HepG2 (cell line): ENCODE results near the gene ABCA8. TPM values are rescaled to one million over a fixed set of nuclear protein-coding genes. Genes with fewer than 3 reads are reported as not detected.
A peak's percentile ranks its signal among the peaks of the same experiment; 100 is the strongest.

Source experiments
- AHDC1 ChIP-seq: sonication (generic); formaldehyde crosslinking; IDR thresholded peaks from 2 replicates; pipeline ENCODE4 v1.5.1; 2020; ENCODE audit warnings: mild to moderate bottlenecking, missing genetic modification reagents, borderline replicate concordance
- CENPT ChIP-seq: sonication (generic); formaldehyde crosslinking; IDR thresholded peaks from 2 replicates; pipeline ENCODE4 v1.8.0; 2022; ENCODE audit warnings: low read depth, mild to moderate bottlenecking, moderate library complexity, missing genetic modification reagents
- E2F1 ChIP-seq: sonication (generic); formaldehyde crosslinking; IDR thresholded peaks from 2 replicates; pipeline ENCODE4 v1.5.0; 2020; ENCODE audit warnings: missing genetic modification reagents
- EEA1 ChIP-seq: sonication (generic); formaldehyde crosslinking; IDR thresholded peaks from 2 replicates; pipeline ENCODE4 v1.5.1; 2020; ENCODE audit warnings: mild to moderate bottlenecking, missing genetic modification reagents, borderline replicate concordance
- HNRNPLL ChIP-seq: fragments of 200-400 bp; formaldehyde crosslinking; IDR thresholded peaks from 2 replicates; pipeline ENCODE4 v1.6.1; 2017; ENCODE audit warnings: mild to moderate bottlenecking, low read depth, low read length; ENCODE audit not compliant: poor library complexity, severe bottlenecking
- LBX2 ChIP-seq: sonication (generic); formaldehyde crosslinking; IDR thresholded peaks from 2 replicates; pipeline ENCODE4 v1.5.0; 2020; ENCODE audit warnings: missing genetic modification reagents, mild to moderate bottlenecking, borderline replicate concordance
- MAF1 ChIP-seq: sonication (generic); formaldehyde crosslinking; IDR thresholded peaks from 2 replicates; pipeline ENCODE4 v1.5.0; 2020; ENCODE audit warnings: missing genetic modification reagents, borderline replicate concordance
- MED8 ChIP-seq: sonication (generic); formaldehyde crosslinking; IDR thresholded peaks from 2 replicates; pipeline ENCODE4 v1.8.1; 2023; ENCODE audit warnings: mild to moderate bottlenecking, missing genetic modification reagents; ENCODE audit not compliant: insufficient replicate concordance
- MXD4 ChIP-seq: IDR thresholded peaks from 2 replicates; pipeline ENCODE4 v1.6.1; 2016; ENCODE audit warnings: mild to moderate bottlenecking, missing biosample characterization, missing genetic modification reagents
- RBM39 ChIP-seq: fragments of 200-400 bp; formaldehyde crosslinking; IDR thresholded peaks from one replicate; pipeline ENCODE4 v1.6.1; 2018; ENCODE audit warnings: antibody characterized with exemption, mild to moderate bottlenecking, low read depth, low read length; ENCODE audit not compliant: poor library complexity, severe bottlenecking
- ZBTB1 ChIP-seq: sonication (generic); formaldehyde crosslinking; IDR thresholded peaks from 2 replicates; pipeline ENCODE4 v1.4.0; 2020; ENCODE audit warnings: missing genetic modification reagents, borderline replicate concordance
- ZNF205 ChIP-seq: IDR thresholded peaks from 2 replicates; pipeline ENCODE4 v1.6.1; 2018; ENCODE audit warnings: missing biosample characterization, missing genetic modification reagents
- ZNF580 ChIP-seq: IDR thresholded peaks from 2 replicates; pipeline ENCODE4 v1.6.1; 2016; ENCODE audit warnings: low read depth, borderline replicate concordance
- ZNF652 ChIP-seq: IDR thresholded peaks from 2 replicates; pipeline ENCODE4 v1.6.1; 2016; ENCODE audit warnings: low read depth, borderline replicate concordance
- ZNF670 ChIP-seq: sonication (generic); formaldehyde crosslinking; IDR thresholded peaks from 2 replicates; pipeline ENCODE4 v1.8.0; 2022; ENCODE audit warnings: mild to moderate bottlenecking, missing genetic modification reagents, borderline replicate concordance
- polyA plus RNA-seq, 8 experiments: library from polyadenylated mRNA; depleted of rRNA in 3 of 8; stranded (reverse) in 7 of 8; unstranded in 1 of 8; fragments of >200 nt; fragmentation: Illumina TruSeq in 4 of 8; extraction: Trizol in 4 of 8; gene quantifications; 2 replicates each; pipeline versions ENCODE4 v1.2.1 to v1.2.3, GENCODE V29; 2011 to 2016; ENCODE audit warnings: low read depth in 4 of 8, missing spikeins in 1 of 8, mixed read lengths in 1 of 8; ENCODE audit not compliant: insufficient read depth in 1 of 8
- total RNA-seq, 5 experiments: library from RNA; depleted of rRNA; stranded (reverse); fragments of >200 nt; fragmentation: Illumina TruSeq; extraction: Trizol; gene quantifications; 2 replicates each; pipeline ENCODE4 v1.2.3, GENCODE V29; 2016; ENCODE audit warnings: low read depth in 1 of 5
- TF ChIP-seq, protein P1 (sequence below): sonication (generic); formaldehyde crosslinking; IDR thresholded peaks from 2 replicates; pipeline ENCODE4 v1.5.1; 2020; ENCODE audit warnings: missing genetic modification reagents, mild to moderate bottlenecking, borderline replicate concordance
- TF ChIP-seq, protein P2 (sequence below): sonication (generic); IDR thresholded peaks from 2 replicates; pipeline ENCODE4 v1.6.1; 2016; ENCODE audit warnings: low read depth, borderline replicate concordance
- TF ChIP-seq, protein P3 (sequence below): sonication (generic); formaldehyde crosslinking; IDR thresholded peaks from 2 replicates; pipeline ENCODE4 v1.5.0; 2020; ENCODE audit warnings: mild to moderate bottlenecking, missing genetic modification reagents, moderate library complexity

Gene ABCA8
- total and polyA plus RNA-seq, 2 of the 13 experiments (the other 11 are each of a cell fraction or from before 2014, with no cell fraction given): 0.05 to 0.18 TPM

DNA sequence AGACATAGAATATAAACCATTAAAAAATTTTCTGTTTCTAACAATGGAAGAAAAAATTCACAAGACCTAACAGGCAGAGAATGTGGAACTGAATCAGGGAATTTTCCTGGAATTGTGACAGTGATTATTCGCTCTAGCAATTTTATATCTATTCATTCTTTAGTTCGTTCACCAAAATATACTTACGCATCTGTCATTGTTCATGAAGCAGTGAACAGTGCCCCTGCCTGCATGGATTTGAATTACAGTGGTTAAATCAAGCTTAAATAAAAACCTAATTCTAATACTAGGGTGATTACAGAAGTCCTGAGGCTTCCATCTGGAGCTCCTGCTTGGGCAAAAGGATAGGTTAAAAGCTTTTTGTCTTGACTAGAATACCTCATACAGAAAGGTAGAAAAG, 48.6 kb downstream of the ABCA8 start (continued):
- no peak for TF ChIP-seq ZNF580 (CRISPR knock-in tag)
- TF ChIP-seq, protein P1, sequence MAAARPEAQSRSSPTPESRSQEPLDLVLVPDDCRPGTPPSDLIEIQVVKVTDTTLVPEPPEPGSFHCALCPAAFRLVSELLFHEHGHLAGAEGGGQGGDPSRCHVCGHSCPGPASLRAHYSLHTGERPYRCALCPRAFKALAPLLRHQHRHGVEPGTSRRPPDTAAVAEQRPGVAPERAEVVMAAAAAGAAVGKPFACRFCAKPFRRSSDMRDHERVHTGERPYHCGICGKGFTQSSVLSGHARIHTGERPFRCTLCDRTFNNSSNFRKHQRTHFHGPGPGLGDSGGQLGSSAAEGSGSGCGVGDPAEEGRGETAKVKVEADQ (CRISPR knock-in tag): no peak
- TF ChIP-seq RBM39: no peak
- TF ChIP-seq EEA1 (CRISPR knock-in tag): no peak
- TF ChIP-seq HNRNPLL: no peak
- no peak for TF ChIP-seq AHDC1
- no peak for TF ChIP-seq MXD4
- TF ChIP-seq CENPT (CRISPR knock-in tag): no peak
- TF ChIP-seq ZBTB1: no peak
- no peak for TF ChIP-seq MAF1 (CRISPR knock-in tag)
- no peak for TF ChIP-seq ZNF652
- TF ChIP-seq, protein P2, sequence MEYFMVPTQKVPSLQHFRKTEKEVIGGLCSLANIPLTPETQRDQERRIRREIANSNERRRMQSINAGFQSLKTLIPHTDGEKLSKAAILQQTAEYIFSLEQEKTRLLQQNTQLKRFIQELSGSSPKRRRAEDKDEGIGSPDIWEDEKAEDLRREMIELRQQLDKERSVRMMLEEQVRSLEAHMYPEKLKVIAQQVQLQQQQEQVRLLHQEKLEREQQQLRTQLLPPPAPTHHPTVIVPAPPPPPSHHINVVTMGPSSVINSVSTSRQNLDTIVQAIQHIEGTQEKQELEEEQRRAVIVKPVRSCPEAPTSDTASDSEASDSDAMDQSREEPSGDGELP: no peak
- TF ChIP-seq, protein P3, sequence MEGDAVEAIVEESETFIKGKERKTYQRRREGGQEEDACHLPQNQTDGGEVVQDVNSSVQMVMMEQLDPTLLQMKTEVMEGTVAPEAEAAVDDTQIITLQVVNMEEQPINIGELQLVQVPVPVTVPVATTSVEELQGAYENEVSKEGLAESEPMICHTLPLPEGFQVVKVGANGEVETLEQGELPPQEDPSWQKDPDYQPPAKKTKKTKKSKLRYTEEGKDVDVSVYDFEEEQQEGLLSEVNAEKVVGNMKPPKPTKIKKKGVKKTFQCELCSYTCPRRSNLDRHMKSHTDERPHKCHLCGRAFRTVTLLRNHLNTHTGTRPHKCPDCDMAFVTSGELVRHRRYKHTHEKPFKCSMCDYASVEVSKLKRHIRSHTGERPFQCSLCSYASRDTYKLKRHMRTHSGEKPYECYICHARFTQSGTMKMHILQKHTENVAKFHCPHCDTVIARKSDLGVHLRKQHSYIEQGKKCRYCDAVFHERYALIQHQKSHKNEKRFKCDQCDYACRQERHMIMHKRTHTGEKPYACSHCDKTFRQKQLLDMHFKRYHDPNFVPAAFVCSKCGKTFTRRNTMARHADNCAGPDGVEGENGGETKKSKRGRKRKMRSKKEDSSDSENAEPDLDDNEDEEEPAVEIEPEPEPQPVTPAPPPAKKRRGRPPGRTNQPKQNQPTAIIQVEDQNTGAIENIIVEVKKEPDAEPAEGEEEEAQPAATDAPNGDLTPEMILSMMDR (CRISPR knock-in tag): peak; percentile 28; the same call in 1 of the 2 replicates
- no peak for TF ChIP-seq ZNF205
- no peak for TF ChIP-seq MED8 (CRISPR knock-in tag)
- TF ChIP-seq E2F1 (CRISPR knock-in tag): no peak
- no peak for TF ChIP-seq LBX2
- no peak for TF ChIP-seq ZNF670 (CRISPR knock-in tag)
